T-helper 1 cell treated with Interleukin-12 subunit alpha and Interleukin-12 subunit beta and Interleukin-4 antibody, amounts not matched to agents 30 ng/mL and 1 ng/mL, for 36 hours (primary cell): ENCODE measurements around the gene OR6S1. TPM values are rescaled to one million over a fixed set of nuclear protein-coding genes. Genes with fewer than 3 reads are reported as not detected.
"Not testable (repeated sequence)": the region's sequence is repeated elsewhere in the genome, so short reads cannot be mapped to it uniquely, and the experiment has no call there.

Source experiments
- intact Hi-C: fragments of 100-400 bp; cut with micrococcal nuclease; formaldehyde crosslinking; loops from one replicate; pipeline ENCODE4 v1.15.1; 2024
- total RNA-seq: library from RNA; stranded (reverse); gene quantifications from 2 replicates; pipeline ENCODE4 v1.2.3, GENCODE V29; 2022

Gene OR6S1
- total RNA-seq, 1 donor from 2014 or later = not detected

GRCh38 chr14:20613094-20614037, 28.1 kb downstream of the OR6S1 start:
- intact Hi-C loops = loop anchor here (1.0 to 5.0 kb wide), 15 partner anchors 11 to 843 kb away; partner anchors contain the start of genes APEX1, CHD8, HNRNPC and PARP2

- intact Hi-C loops = loop anchor here (2.0 to 5.0 kb wide), 3 partner anchors 245 to 844 kb away; partner anchors contain the start of genes CHD8 and TMEM253
Measured at GRCh38 chr14:20612403-20612802, 29.1 kb downstream of the OR6S1 start.

GRCh38 chr14:20611277-20611676, 30.2 kb downstream of the OR6S1 start:
- intact Hi-C loops = loop anchor here (5.0 kb wide), 2 partner anchors 246 to 491 kb away; partner anchors contain the start of gene TMEM253

DNA sequence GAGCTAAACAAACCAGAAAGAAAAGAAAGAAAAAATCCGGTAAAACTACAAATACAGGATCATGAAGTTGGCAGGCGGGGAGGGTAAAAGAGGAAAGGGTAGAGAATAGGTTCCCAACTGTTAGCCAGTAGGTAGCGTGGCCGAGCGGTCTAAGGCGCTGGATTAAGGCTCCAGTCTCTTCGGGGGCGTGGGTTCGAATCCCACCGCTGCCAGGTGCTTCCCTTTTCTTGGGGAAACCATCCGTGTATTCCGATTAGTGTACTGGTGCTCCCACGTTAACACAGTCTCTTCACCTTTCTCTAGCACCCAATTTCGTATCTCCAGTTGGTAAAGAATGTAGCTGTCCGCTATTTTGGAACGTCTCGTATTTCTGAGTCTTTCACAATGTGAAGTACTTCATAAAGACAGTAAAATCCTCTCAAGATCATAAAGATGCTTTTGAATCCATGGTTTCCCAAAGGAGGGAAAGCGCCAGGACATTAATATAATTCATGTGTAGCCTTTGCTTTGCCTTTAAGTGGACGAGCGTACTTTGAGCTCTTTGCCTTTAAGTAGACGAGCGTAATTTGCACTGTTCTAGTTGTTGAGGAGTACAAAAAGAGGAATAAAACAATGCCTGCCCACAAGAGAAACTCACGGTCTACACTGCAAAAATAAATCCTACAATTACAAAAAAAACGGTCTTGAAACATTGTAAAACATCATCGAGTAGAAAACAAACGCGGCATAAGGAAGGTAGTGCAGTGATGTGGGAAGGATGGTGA, 31.3 kb downstream of the OR6S1 start:
- intact Hi-C loops = loop anchor here (5.0 kb wide), 2 partner anchors 247 to 492 kb away; partner anchors contain the start of gene TMEM253

DNA sequence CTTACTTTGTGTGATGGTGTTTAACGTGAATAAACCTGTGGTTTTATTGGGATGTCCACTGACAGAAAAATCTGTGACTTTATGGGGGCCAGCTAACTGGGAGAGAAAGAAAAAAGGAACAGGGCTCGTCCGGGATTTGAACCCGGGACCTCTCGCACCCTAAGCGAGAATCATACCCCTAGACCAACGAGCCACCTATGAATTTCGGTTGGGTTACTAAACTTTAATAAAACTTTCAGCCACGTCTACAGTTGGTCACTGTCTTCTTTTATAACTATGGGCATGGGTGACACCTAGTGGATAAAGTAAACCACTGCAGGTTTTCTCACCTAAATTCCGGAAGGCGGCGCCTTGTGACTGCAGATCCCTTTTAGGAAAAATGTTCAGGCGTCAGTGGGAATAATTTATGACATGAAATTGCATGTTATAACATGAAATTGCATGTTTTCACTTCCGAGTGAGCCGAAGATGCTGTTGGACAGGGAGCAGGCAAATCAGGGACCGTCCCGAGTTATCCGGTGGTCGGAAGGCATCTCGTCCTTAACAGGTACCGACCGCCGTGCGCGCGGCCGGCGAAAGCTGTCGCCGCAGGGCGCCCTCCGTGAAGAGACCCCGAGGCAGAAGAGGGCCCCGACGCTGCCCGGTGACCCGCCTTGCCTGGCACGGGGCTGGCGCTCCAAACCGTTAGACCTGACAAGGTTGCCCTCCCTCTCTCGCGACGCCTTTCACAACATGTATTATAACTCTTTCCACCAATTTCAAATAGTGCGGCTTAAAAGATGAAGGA, 32.1 kb downstream of the OR6S1 start:
- intact Hi-C loops = loop anchor here (1.0 to 5.0 kb wide), 11 partner anchors 78 to 493 kb away; partner anchors contain the start of genes APEX1, PARP2, PNP and TMEM253

GRCh38 chr14:20608383-20609110, 32.9 kb downstream of the OR6S1 start:
- intact Hi-C loops = loop anchor here (1.0 kb wide), 9 partner anchors 77 to 303 kb away; partner anchors contain the start of genes APEX1, PARP2, PNP and TTC5

GRCh38 chr14:20607617-20608016, 33.9 kb downstream of the OR6S1 start:
- intact Hi-C loops = no loop called here

- intact Hi-C loops = no loop called here
Measured at GRCh38 chr14:20606902-20607242, 34.6 kb downstream of the OR6S1 start.

GRCh38 chr14:20606190-20606901, 35.1 kb downstream of the OR6S1 start:
- intact Hi-C loops = no loop called here

DNA sequence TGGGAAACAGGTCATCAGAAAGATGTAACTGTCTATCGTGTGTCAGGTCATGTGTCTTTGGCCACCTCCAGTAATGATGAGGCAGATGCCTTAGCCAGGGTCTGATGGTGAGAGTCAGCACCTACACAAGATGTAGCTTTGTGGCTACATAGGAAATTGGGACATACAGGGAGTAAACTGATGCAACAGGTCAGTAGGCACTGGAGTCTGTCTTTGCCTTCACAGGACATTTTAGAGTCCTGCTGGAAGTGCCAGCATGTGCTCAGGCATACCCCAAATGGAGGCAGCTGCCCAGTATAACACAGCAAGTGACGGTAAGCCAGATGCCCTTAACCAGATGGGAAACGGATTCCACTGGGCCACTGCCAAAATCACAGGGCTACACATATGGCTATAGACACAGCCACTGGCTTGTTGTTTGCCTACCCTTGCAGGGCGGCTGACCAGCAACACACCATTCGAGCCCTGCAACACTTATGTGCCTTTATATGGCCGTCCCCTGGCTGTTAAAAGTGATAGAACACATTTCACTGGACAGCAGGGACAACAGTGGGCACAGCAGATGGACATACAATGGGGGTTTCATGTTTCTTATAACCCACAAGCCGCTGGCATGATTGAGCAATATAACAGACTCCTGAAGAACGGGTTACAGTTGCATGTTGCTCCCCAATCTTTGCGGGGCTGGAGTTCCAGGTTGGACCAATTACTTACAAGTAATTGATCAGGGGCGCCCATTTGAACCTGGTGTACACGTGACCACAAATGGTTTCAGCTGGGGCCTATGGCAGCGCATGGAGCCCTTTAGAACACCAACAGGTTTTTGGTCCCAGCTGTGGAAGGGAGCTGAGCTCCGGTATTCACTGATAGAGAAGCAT, 37.4 kb downstream of the OR6S1 start:
- intact Hi-C loops = no loop called here

GRCh38 chr14:20602583-20602982, 38.9 kb downstream of the OR6S1 start:
- intact Hi-C loops = no loop called here

- intact Hi-C loops = no loop called here
Measured at GRCh38 chr14:20601522-20601921, 40.0 kb downstream of the OR6S1 start.

GRCh38 chr14:20597108-20597507, 44.4 kb downstream of the OR6S1 start:
- intact Hi-C loops = no loop called here

GRCh38 chr14:20595726-20596125, 45.8 kb downstream of the OR6S1 start:
- intact Hi-C loops = not testable (repeated sequence)

- intact Hi-C loops = no loop called here
Measured at GRCh38 chr14:20592574-20592973, 48.9 kb downstream of the OR6S1 start.

DNA sequence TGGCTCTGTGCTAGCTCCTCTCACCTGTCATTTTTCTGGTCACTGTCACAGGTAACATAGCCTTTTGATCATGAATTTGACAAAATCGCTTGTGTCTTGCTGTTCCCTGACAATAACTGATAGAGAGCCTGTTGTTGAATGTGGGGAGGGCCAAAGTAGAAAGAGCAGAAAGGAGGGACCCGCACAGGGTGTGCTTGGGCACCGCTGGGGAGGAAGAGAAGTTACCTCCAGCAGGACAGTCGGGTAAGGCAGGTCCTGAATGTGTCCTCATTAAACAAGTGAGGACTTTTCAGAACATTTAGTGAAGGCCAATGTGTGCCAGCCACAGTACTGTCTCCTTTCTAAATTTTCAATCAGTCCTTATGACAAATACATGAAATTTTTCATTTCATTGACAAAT, 50.3 kb downstream of the OR6S1 start, which contains the start of gene RNASE12:
TSS of gene RNASE12 (minus strand) at position 142 of the 400 bp plus-strand sequence. CDS start 653 bp downstream, outside the sequence.
- intact Hi-C loops = no loop called here
